GM10266 (cell line): ENCODE results near the gene TXNDC17.
"Not testable (repeated sequence)": the region's sequence is repeated elsewhere in the genome, so short reads cannot be mapped to it uniquely, and the experiment has no call there.

ENCODE experiments used
- DNase-seq: peaks from one replicate; pipeline ENCODE4 v3.0.0; 2012; ENCODE audit errors: extremely low spot score
- TF ChIP-seq, protein P1 (sequence below): IDR thresholded peaks from 2 replicates; pipeline ENCODE4 v1.5.1; 2012; ENCODE audit warnings: mild to moderate bottlenecking, low read depth; ENCODE audit not compliant: control insufficient read depth, insufficient read depth; ENCODE audit errors: missing control alignments

Gene TXNDC17

DNA sequence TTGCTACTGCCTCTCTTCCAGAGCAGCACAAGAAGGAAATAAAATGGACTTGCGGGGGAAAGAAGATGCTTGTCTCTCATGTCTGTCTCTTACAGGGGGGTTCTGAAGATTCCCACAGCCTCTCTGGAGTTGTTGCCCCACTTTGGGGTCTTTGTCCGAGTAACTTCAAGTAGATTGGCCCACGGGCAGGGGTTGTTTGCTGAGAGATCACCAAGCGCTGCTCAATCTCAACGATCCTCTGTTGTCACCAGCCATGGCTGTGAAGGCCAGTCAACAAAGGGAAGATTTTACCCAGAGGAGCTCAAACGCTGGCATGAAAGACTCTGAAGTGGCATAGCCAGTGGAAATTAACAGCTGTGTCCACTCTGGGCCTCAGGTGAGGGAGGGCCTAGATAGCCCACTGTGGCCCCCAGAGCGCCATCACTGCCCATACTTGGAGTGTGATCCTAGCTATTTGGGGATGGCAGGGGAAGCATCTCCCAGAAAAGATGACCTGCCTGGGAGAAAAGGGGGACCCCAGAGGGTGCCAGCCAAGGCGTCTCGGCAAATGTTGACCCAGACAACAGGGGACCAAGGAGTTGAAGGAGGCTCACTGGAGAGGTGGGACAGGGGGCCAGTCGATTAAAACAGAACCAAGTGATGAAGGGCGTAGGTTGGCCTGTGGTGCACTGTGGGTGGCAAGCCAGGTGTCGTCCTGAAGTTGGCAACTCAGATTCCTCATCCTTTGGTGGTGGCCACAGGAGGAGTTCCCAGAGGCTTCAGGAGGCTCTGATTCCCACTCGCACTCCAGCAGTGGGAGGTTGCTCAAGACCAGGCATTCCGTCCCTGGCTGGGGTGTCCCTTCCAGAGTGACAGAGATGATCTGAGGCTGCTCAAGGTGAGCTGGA lies 44.3 kb downstream of the TXNDC17 start:
- no peak for DNase-seq
- TF ChIP-seq, protein P1, sequence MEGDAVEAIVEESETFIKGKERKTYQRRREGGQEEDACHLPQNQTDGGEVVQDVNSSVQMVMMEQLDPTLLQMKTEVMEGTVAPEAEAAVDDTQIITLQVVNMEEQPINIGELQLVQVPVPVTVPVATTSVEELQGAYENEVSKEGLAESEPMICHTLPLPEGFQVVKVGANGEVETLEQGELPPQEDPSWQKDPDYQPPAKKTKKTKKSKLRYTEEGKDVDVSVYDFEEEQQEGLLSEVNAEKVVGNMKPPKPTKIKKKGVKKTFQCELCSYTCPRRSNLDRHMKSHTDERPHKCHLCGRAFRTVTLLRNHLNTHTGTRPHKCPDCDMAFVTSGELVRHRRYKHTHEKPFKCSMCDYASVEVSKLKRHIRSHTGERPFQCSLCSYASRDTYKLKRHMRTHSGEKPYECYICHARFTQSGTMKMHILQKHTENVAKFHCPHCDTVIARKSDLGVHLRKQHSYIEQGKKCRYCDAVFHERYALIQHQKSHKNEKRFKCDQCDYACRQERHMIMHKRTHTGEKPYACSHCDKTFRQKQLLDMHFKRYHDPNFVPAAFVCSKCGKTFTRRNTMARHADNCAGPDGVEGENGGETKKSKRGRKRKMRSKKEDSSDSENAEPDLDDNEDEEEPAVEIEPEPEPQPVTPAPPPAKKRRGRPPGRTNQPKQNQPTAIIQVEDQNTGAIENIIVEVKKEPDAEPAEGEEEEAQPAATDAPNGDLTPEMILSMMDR, result no peak

DNA sequence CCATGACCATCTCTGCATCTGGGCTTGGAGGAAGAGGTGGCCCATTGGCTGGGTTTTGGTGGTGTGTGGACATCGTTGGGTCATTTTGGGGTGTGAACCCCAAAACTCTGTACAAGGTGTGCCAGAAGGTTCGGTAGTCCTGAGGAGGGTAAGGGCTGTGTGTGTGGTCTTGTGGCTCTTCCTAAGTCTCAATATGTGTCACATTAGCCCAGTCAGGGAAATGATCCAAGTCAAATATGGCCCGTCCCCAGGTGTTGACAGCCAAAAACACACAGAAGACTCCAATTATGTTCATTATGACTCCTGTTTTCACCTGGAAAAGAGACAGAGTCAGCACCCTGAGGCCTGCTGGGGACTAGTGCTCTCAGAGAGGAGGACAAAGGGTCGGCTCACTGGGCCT lies 45.2 kb downstream of the TXNDC17 start:
- no peak for DNase-seq
- TF ChIP-seq, protein P1, result no peak

DNA sequence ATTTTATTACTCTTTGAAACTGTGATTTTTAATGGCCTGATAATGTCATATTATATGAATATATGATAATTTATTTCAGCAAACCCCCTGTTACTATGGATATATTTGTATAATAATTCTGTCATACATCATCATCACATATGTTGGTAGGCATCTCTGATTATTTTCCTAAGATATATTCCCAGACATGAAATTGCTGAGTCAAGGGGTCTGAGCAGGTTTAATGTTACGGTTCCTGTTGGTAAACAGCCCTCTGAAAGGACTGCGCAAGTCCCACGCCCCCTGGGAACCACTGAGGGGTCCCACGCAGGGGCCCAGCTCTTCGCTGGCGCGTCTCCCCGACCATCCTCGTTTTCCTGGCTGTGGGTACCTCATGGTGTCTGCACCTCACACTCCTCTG lies 48.1 kb downstream of the TXNDC17 start:
- DNase-seq, result no peak
- TF ChIP-seq, protein P1, result no peak

DNA sequence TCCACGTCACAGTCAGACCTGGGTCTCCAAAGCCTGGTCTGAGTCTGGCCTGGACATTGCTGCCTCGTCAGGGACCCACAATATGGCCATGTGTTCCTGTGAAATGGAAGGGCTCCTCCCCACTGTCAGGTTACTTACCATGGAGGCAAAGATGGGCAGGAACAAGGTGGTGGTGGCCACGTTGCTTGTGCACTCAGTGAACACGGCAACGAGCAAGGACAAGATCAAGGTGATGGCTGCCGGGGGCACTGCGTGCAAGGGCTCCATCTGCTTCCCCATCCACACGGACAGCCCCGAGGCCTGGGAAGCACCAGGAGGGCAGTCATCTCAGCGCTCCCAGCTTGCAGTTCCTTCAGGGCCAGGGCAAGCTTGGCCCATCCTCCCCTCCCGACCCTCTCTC lies 49.8 kb downstream of the TXNDC17 start:
- TF ChIP-seq, protein P1, result no peak
- no peak for DNase-seq

DNA sequence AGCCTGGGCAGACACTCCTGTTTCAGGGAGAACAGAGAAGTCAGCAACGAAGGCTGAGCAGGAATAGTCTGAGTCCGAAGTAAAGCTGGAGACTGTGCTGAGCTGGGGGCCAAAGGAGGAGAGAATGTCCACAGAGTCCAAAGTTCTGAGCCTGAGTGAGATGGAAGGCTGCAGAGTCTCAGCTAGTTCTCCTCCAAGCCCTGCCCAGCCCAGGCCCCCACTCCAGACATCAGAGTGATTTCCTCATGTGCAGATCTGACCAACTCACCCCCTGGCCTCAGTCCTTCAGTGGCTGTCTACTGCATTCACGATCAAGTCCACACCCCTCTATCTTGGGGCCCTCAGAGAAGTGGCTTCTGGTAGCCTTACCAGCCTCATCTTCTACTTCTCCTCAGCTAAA lies 50.7 kb downstream of the TXNDC17 start:
- no peak for DNase-seq
- TF ChIP-seq, protein P1, result no peak

DNA sequence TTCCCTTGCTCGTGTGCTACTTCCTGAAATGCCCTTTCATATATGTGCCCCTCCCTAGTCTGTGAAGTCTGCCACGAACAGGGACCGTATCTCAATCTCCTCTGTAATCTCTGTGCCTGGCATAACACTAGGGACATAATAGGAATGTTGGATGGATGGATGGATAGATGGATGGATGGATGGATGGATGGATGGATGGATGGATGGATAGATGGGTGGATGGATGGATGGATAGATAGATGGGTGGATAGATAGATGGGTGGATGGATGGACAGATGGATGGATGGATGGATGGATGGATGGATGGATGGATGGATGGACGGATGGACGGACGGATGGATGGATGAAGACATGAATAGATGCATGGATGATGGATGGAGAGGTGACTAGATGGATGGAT lies 51.1 kb downstream of the TXNDC17 start:
- not testable (repeated sequence) for DNase-seq
